Measurements from ENCODE around the gene GRPEL1.
A peak's percentile ranks its signal among the peaks of the same experiment; 100 is the strongest.
"Not testable (repeated sequence)": the region's sequence is repeated elsewhere in the genome, so short reads cannot be mapped to it uniquely, and the experiment has no call there.

Gene GRPEL1

GRCh38 chr4:7089213-7089986 lies 21.5 kb upstream of the GRPEL1 start:
- no peak for DNase-seq

GRCh38 chr4:7087036-7087435 lies 19.2 kb upstream of the GRPEL1 start:
- no peak for DNase-seq

GRCh38 chr4:7086384-7086783 lies 18.5 kb upstream of the GRPEL1 start:
- no peak for DNase-seq

- DNase-seq = not testable (repeated sequence)
Measured at GRCh38 chr4:7084564-7084961, 16.7 kb upstream of the GRPEL1 start.

GRCh38 chr4:7083597-7084563 lies 16.0 kb upstream of the GRPEL1 start:
- no peak for DNase-seq

GRCh38 chr4:7079909-7080308 lies 12.0 kb upstream of the GRPEL1 start:
- not testable (repeated sequence) for DNase-seq

- not testable (repeated sequence) for DNase-seq
Measured at GRCh38 chr4:7079483-7079882, 11.6 kb upstream of the GRPEL1 start.

GRCh38 chr4:7078025-7078424 lies 10.2 kb upstream of the GRPEL1 start:
- DNase-seq = no peak

GRCh38 chr4:7077371-7077770 lies 9.5 kb upstream of the GRPEL1 start:
- no peak for DNase-seq

GRCh38 chr4:7076696-7077082 lies 8.8 kb upstream of the GRPEL1 start:
- DNase-seq = no peak

GRCh38 chr4:7075962-7076695 lies 8.3 kb upstream of the GRPEL1 start:
- no peak for DNase-seq

GRCh38 chr4:7074426-7074825 lies 6.6 kb upstream of the GRPEL1 start:
- no peak for DNase-seq

GRCh38 chr4:7073526-7074390 lies 5.9 kb upstream of the GRPEL1 start:
- peak; percentile 49 for DNase-seq

GRCh38 chr4:7073059-7073458 lies 5.2 kb upstream of the GRPEL1 start:
- no peak for DNase-seq

- peak; percentile 90 for DNase-seq
Measured at GRCh38 chr4:7070729-7071511, 3.1 kb upstream of the GRPEL1 start.

GRCh38 chr4:7068883-7069282 lies 1.0 kb upstream of the GRPEL1 start:
- DNase-seq = no peak

- DNase-seq = no peak
Measured at GRCh38 chr4:7068279-7068842, 497 bp upstream of the GRPEL1 start.

- DNase-seq = no peak
Measured at GRCh38 chr4:7067126-7067451, 775 bp downstream of the GRPEL1 start.

- no peak for DNase-seq
Measured at GRCh38 chr4:7066493-7066892, 1.4 kb downstream of the GRPEL1 start.

GRCh38 chr4:7066006-7066405 lies 1.9 kb downstream of the GRPEL1 start:
- no peak for DNase-seq

- DNase-seq = no peak
Measured at GRCh38 chr4:7063362-7063761, 4.5 kb downstream of the GRPEL1 start.

Data from CD4-positive, alpha-beta T cell treated with Interleukin-21 for 1 hour (primary cell).